Activated CD4-positive, alpha-beta T cell treated with anti-CD3 and anti-CD28 coated beads, Interleukin-2, Interleukin-6, amounts not matched to agents 100 ng/mL and 50 ng/mL, durations not matched to agents 16 hours and 8 hours (primary cell): ENCODE measurements around the gene GGT6.
A peak's percentile ranks its signal among the peaks of the same experiment; 100 is the strongest.

Experiments used
- DNase-seq: peaks from one replicate; pipeline ENCODE4 v3.0.0-alpha.2; 2020

GGT6 gene

GRCh38 chr17:4573115-4573514 lies 12.7 kb upstream of the GGT6 start:
- DNase-seq = no peak

- no peak for DNase-seq
Measured at GRCh38 chr17:4572131-4572530, 11.8 kb upstream of the GGT6 start.

- DNase-seq = no peak
Measured at GRCh38 chr17:4569591-4569990, 9.2 kb upstream of the GGT6 start.

- DNase-seq = peak; percentile 68
Measured at GRCh38 chr17:4566785-4567184, 6.4 kb upstream of the GGT6 start.

GRCh38 chr17:4565209-4566141 lies 5.1 kb upstream of the GGT6 start:
- DNase-seq = peak; percentile 78

- DNase-seq = no peak
Measured at GRCh38 chr17:4562015-4562969, 1.9 kb upstream of the GGT6 start.

GRCh38 chr17:4560837-4561256 lies 470 bp upstream of the GGT6 start:
- DNase-seq = no peak

GRCh38 chr17:4559966-4560365 lies 411 bp downstream of the GGT6 start:
- DNase-seq = no peak

- no peak for DNase-seq
Measured at GRCh38 chr17:4559139-4559791, 1.1 kb downstream of the GGT6 start.

GRCh38 chr17:4558347-4558971 lies 1.9 kb downstream of the GGT6 start:
- DNase-seq = no peak

GRCh38 chr17:4557626-4558346 lies 2.6 kb downstream of the GGT6 start:
- no peak for DNase-seq

GRCh38 chr17:4556996-4557395 lies 3.4 kb downstream of the GGT6 start:
- no peak for DNase-seq

GRCh38 chr17:4555873-4556759 lies 4.3 kb downstream of the GGT6 start:
- DNase-seq = no peak

- DNase-seq = peak; percentile 98
Measured at GRCh38 chr17:4554997-4555799, 5.2 kb downstream of the GGT6 start, which contains the start of gene MYBBP1A. Gene MYBBP1A (minus strand): TSS chr17:4555384. CDS start chr17:4555324, 60 bp downstream.

- no peak for DNase-seq
Measured at GRCh38 chr17:4554441-4554996, 5.9 kb downstream of the GGT6 start.

- DNase-seq = no peak
Measured at GRCh38 chr17:4553669-4554068, 6.7 kb downstream of the GGT6 start.

GRCh38 chr17:4551796-4552525 lies 8.4 kb downstream of the GGT6 start:
- DNase-seq = no peak

- peak; percentile 42 for DNase-seq
Measured at GRCh38 chr17:4551141-4551540, 9.2 kb downstream of the GGT6 start.
